T-cell (primary cell): ENCODE measurements around the gene TMX3. TPM values are rescaled to one million over a fixed set of nuclear protein-coding genes. Genes with fewer than 3 reads are reported as not detected.
A peak's percentile ranks its signal among the peaks of the same experiment; 100 is the strongest.

ENCODE experiments used
- ATAC-seq, 4 experiments: fragments of 200-7000 bp in 3 of 4; fragments of 150-1000 bp in 1 of 4; cut with Tn5 transposase; replicated peaks in 1 of 4; 1 replicate in 3 of 4; 2 replicates in 1 of 4; pipeline ENCODE4 v1.10.0; 2021; ENCODE audit warnings: moderate library complexity in 3 of 4, mild to moderate bottlenecking in 2 of 4, moderate number of reproducible peaks in 1 of 4
- CTCF ChIA-PET, 2 donors: fragments of 300-600 bp; sonication (Branson Sonifier 250); formaldehyde crosslinking; loops; one replicate each; lab custom pipeline; 2022; ENCODE audit warnings: antibody characterized with exemption in 2 of 2; lab: Charles Lee
- POLR2A ChIA-PET, 2 donors: fragments of 300-600 bp; sonication (Branson Sonifier 250); formaldehyde crosslinking; loops; one replicate each; lab custom pipeline; 2022; ENCODE audit warnings: antibody characterized with exemption in 2 of 2; lab: Charles Lee
- DNase-seq, 35 experiments: peaks; one replicate each; pipeline versions ENCODE4 v3.0.0 to v3.0.0-alpha.2; 2013 to 2023
- H3K27ac ChIP-seq: one replicate; pipeline ENCODE4 v1.5.1; 2013; ENCODE audit warnings: low read length
- H3K27me3 ChIP-seq, 2 experiments: replicated peaks in 1 of 2; 1 replicate in 1 of 2; 2 replicates in 1 of 2; pipeline versions ENCODE4 v1.6.1 to v1.7.0; 2013; ENCODE audit warnings: low read length in 1 of 2, mixed read lengths in 1 of 2; ENCODE audit not compliant: control insufficient read depth in 2 of 2, insufficient read depth in 2 of 2; ENCODE audit errors: extremely low read depth in 1 of 2
- H3K36me3 ChIP-seq, 2 donors: 1 replicate in 1 of 2; 2 replicates in 1 of 2; pipeline versions ENCODE4 v1.6.1 to v1.7.0; 2013; ENCODE audit warnings: low read length in 1 of 2; ENCODE audit not compliant: control insufficient read depth in 2 of 2, insufficient read depth in 1 of 2; ENCODE audit errors: extremely low read depth in 1 of 2
- H3K4me1 ChIP-seq, 2 experiments: 1 replicate in 1 of 2; 2 replicates in 1 of 2; pipeline versions ENCODE4 v1.6.1 to v1.7.0; 2013; ENCODE audit warnings: low read length in 2 of 2, mixed read lengths in 1 of 2; ENCODE audit not compliant: insufficient read depth in 2 of 2, control insufficient read depth in 1 of 2; ENCODE audit errors: extremely low read depth in 1 of 2
- H3K4me3 ChIP-seq, 2 donors: 1 replicate in 1 of 2; 2 replicates in 1 of 2; pipeline versions ENCODE4 v1.5.1 to v1.7.0; 2013; ENCODE audit warnings: mild to moderate bottlenecking in 2 of 2, low read length in 1 of 2, moderate library complexity in 1 of 2; ENCODE audit not compliant: control insufficient read depth in 1 of 2; ENCODE audit errors: extremely low read depth in 1 of 2
- H3K9me3 ChIP-seq: 2 replicates; pipeline ENCODE4 v1.7.0; 2013
- H3K27ac Mint-ChIP-seq, 2 donors: one replicate each; pipeline ENCODE4 v1.8.0; 2020 to 2021; ENCODE audit warnings: mild to moderate bottlenecking in 2 of 2, mixed read lengths in 2 of 2
- H3K27me3 Mint-ChIP-seq, 2 donors: one replicate each; pipeline ENCODE4 v1.8.0; 2021 to 2022; ENCODE audit warnings: mixed read lengths in 2 of 2
- H3K36me3 Mint-ChIP-seq: one replicate; pipeline ENCODE4 v1.8.0; 2021; ENCODE audit warnings: mixed read lengths
- H3K4me1 Mint-ChIP-seq, 3 donors: one replicate each; pipeline ENCODE4 v1.8.0; 2020 to 2022; ENCODE audit warnings: mixed read lengths in 3 of 3, mild to moderate bottlenecking in 1 of 3
- H3K4me3 Mint-ChIP-seq, 3 donors: one replicate each; pipeline ENCODE4 v1.8.0; 2020 to 2022; ENCODE audit warnings: mild to moderate bottlenecking in 3 of 3, mixed read lengths in 3 of 3, moderate library complexity in 3 of 3
- H3K9me3 Mint-ChIP-seq, 3 donors: one replicate each; pipeline ENCODE4 v1.8.0; 2020 to 2022; ENCODE audit warnings: mixed read lengths in 3 of 3
- WGBS: methylation state at CpG from one replicate; pipeline ENCODE4 v1.1.5; 2013; ENCODE audit warnings: missing lambda C conversion rate; ENCODE audit not compliant: insufficient coverage; 5-methylcytosine and 5-hydroxymethylcytosine counted together
- total RNA-seq, 35 experiments: library from RNA in 6 of 35; stranded (reverse) in 6 of 35; fragments of 120-200 nt in 1 of 35; gene quantifications; one replicate each; pipeline versions ENCODE4 v1.2.1 to v1.2.4 and lab custom pipeline; 2013 to 2026

The TMX3 gene
- total RNA-seq, 5 donors from 2014 or later (not counting 1 experiment from before 2014, with no cell fraction given), result 48.6 to 62.5 (median 52.3) TPM

- no peak for ATAC-seq
- Mint-ChIP-seq H3K27me3 (no peaks in the 10 kb centered on the region), H3K36me3 (peaks cover 55% of the 10 kb centered on the region), H3K4me1 (peaks cover 49 to 59% (median 53%) of the 10 kb centered on the region in 3 donors), H3K27ac (peak overlapping the region in 1 of 2 donors; percentile 4), H3K4me3 (no peak overlapping the region), H3K9me3 (no peaks in the 10 kb centered on the region)
- Histone ChIP-seq H3K27ac (no peak overlapping the region), H3K4me1 (no peaks in the 10 kb centered on the region), H3K27me3 (no peaks in the 10 kb centered on the region), H3K36me3 (peaks cover 0 to 40% of the 10 kb centered on the region in 2 donors), H3K9me3 (no peaks in the 10 kb centered on the region), H3K4me3 (no peak overlapping the region)
- no CpG with 5 or more reads among the region's 3 CpGs for WGBS
- DNase-seq, result no peak
- CTCF ChIA-PET, result no interaction called here
- POLR2A ChIA-PET, result interaction anchor here in 1 of 2 donors (0.6 kb wide), 1 partner anchor 10 kb away, joined by 3 read pairs; no protein-coding TSS in a partner anchor
These were observed 11.6 kb downstream of the TMX3 start for GRCh38 chr18:68703326-68703725.

- no peak overlapping the region for H3K4me3 ChIP-seq
- POLR2A ChIA-PET, result no interaction called here
- H3K36me3 ChIP-seq, result peaks cover 0 to 40% of the 10 kb centered on the region in 2 donors
- no peak overlapping the region for H3K27ac ChIP-seq
- 94% methylated on average over 2 of the region's 4 CpGs for WGBS
- DNase-seq (no peak), ATAC-seq (no peak)
- Mint-ChIP-seq H3K27me3 (no peaks in the 10 kb centered on the region), H3K4me3 (no peak overlapping the region), H3K27ac (no peak overlapping the region), H3K9me3 (no peaks in the 10 kb centered on the region), H3K36me3 (peaks cover 50% of the 10 kb centered on the region), H3K4me1 (peaks cover 35 to 43% (median 37%) of the 10 kb centered on the region in 3 donors)
- CTCF ChIA-PET, result no interaction called here
- H3K27me3 ChIP-seq, result no peaks in the 10 kb centered on the region
- H3K9me3 ChIP-seq, result no peaks in the 10 kb centered on the region
- no peaks in the 10 kb centered on the region for H3K4me1 ChIP-seq
These were observed 13.6 kb downstream of the TMX3 start for GRCh38 chr18:68701353-68701752.

GRCh38 chr18:68699043-68699442 is 15.9 kb downstream of the TMX3 start:
- no peaks in the 10 kb centered on the region for H3K4me1 ChIP-seq
- ChIA-PET POLR2A (no interaction called here), CTCF (interaction anchor here in 1 of 2 donors (0.7 kb wide), 1 partner anchor 953 kb away, joined by 3 read pairs; no protein-coding TSS in a partner anchor)
- Mint-ChIP-seq H3K4me1 (peaks cover 20 to 27% (median 23%) of the 10 kb centered on the region in 3 donors), H3K27ac (no peak overlapping the region), H3K27me3 (no peaks in the 10 kb centered on the region), H3K9me3 (no peaks in the 10 kb centered on the region), H3K4me3 (no peak overlapping the region), H3K36me3 (peaks cover 53% of the 10 kb centered on the region)
- DNase-seq, result no peak
- no peak overlapping the region for H3K27ac ChIP-seq
- H3K27me3 ChIP-seq, result no peaks in the 10 kb centered on the region
- no peak for ATAC-seq
- no CpG with 5 or more reads among the region's 1 CpG for WGBS
- H3K9me3 ChIP-seq, result no peaks in the 10 kb centered on the region
- H3K36me3 ChIP-seq, result peaks cover 4 to 49% of the 10 kb centered on the region in 2 donors
- no peak overlapping the region for H3K4me3 ChIP-seq

- WGBS, result no CpG with 5 or more reads among the region's 2 CpGs
- DNase-seq, result no peak
- no peak for ATAC-seq
- no peak overlapping the region for H3K27ac Mint-ChIP-seq
- CTCF ChIA-PET, result no interaction called here
- peaks cover 50% of the 10 kb centered on the region for H3K36me3 Mint-ChIP-seq
- Histone ChIP-seq H3K27ac (no peak overlapping the region), H3K4me3 (no peak overlapping the region), H3K9me3 (no peaks in the 10 kb centered on the region), H3K27me3 (no peaks in the 10 kb centered on the region), H3K36me3 (peaks cover 10 to 58% of the 10 kb centered on the region in 2 donors), H3K4me1 (no peaks in the 10 kb centered on the region)
- H3K4me1 Mint-ChIP-seq, result peaks cover 4 to 8% (median 6%) of the 10 kb centered on the region in 3 donors
- no peaks in the 10 kb centered on the region for H3K27me3 Mint-ChIP-seq
- POLR2A ChIA-PET, result no interaction called here
- no peaks in the 10 kb centered on the region for H3K9me3 Mint-ChIP-seq
- no peak overlapping the region for H3K4me3 Mint-ChIP-seq
These were observed 18.0 kb downstream of the TMX3 start for GRCh38 chr18:68696937-68697336.

GRCh38 chr18:68694316-68694715 is 20.6 kb downstream of the TMX3 start:
- no peak overlapping the region for H3K4me3 ChIP-seq
- H3K9me3 ChIP-seq, result no peaks in the 10 kb centered on the region
- no peak overlapping the region for H3K27ac ChIP-seq
- POLR2A ChIA-PET, result no interaction called here
- DNase-seq (no peak), ATAC-seq (no peak)
- 90% methylated on average over 8 of the region's 11 CpGs for WGBS
- Mint-ChIP-seq H3K27me3 (no peaks in the 10 kb centered on the region), H3K9me3 (no peaks in the 10 kb centered on the region), H3K36me3 (peaks cover 47% of the 10 kb centered on the region), H3K4me1 (peaks cover 1 to 8% (median 2%) of the 10 kb centered on the region in 3 donors), H3K27ac (no peak overlapping the region), H3K4me3 (no peak overlapping the region)
- no peaks in the 10 kb centered on the region for H3K27me3 ChIP-seq
- H3K4me1 ChIP-seq, result no peaks in the 10 kb centered on the region
- H3K36me3 ChIP-seq, result peaks cover 10 to 53% of the 10 kb centered on the region in 2 donors
- CTCF ChIA-PET, result no interaction called here

GRCh38 chr18:68693091-68693815 is 21.7 kb downstream of the TMX3 start:
- H3K4me3 ChIP-seq, result no peak overlapping the region
- no peaks in the 10 kb centered on the region for H3K27me3 Mint-ChIP-seq

More at GRCh38 chr18:68693091-68693815, 21.7 kb downstream of the TMX3 start:
- no peak overlapping the region for H3K27ac Mint-ChIP-seq
- H3K27me3 ChIP-seq, result no peaks in the 10 kb centered on the region
- DNase-seq, result no peak
- WGBS, result 98% methylated on average over 25 of the region's 26 CpGs
- no peaks in the 10 kb centered on the region for H3K9me3 ChIP-seq
- H3K4me3 Mint-ChIP-seq, result no peak overlapping the region
- H3K4me1 Mint-ChIP-seq, result peaks cover 0 to 8% (median 2%) of the 10 kb centered on the region in 3 donors
- H3K36me3 Mint-ChIP-seq, result peaks cover 43% of the 10 kb centered on the region
- H3K36me3 ChIP-seq, result peaks cover 10 to 50% of the 10 kb centered on the region in 2 donors
- no peaks in the 10 kb centered on the region for H3K9me3 Mint-ChIP-seq
- POLR2A ChIA-PET, result no interaction called here
- CTCF ChIA-PET, result no interaction called here
- no peak for ATAC-seq
- H3K4me1 ChIP-seq, result no peaks in the 10 kb centered on the region
- H3K27ac ChIP-seq, result no peak overlapping the region
